Right kidney (tissue), 1 donor: ENCODE results near the gene ZC3H10.

Experiments used
- DNase-seq: peaks from one replicate; pipeline ENCODE4 v3.0.0-alpha.2; 2016

ZC3H10 gene

DNA sequence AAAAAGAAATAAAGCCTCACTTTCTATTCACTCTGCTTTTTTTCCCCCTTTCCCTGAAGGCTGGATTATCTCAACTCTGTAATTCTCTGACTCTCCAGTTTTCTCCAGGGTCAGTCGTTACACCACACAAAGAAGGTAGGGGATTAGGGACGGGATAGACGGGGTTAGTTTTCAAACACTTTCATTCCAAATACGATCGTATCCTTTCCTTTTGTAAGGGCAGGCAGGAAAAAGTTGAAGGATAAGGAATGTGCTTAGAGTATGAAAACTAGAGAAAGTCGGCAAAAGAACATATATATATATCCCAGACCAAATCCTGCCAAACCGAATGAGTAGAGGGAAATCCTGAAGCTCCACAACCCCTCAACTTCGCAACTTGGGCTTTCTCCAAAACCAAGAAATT lies 9.4 kb downstream of the ZC3H10 start:
- no peak for DNase-seq

DNA sequence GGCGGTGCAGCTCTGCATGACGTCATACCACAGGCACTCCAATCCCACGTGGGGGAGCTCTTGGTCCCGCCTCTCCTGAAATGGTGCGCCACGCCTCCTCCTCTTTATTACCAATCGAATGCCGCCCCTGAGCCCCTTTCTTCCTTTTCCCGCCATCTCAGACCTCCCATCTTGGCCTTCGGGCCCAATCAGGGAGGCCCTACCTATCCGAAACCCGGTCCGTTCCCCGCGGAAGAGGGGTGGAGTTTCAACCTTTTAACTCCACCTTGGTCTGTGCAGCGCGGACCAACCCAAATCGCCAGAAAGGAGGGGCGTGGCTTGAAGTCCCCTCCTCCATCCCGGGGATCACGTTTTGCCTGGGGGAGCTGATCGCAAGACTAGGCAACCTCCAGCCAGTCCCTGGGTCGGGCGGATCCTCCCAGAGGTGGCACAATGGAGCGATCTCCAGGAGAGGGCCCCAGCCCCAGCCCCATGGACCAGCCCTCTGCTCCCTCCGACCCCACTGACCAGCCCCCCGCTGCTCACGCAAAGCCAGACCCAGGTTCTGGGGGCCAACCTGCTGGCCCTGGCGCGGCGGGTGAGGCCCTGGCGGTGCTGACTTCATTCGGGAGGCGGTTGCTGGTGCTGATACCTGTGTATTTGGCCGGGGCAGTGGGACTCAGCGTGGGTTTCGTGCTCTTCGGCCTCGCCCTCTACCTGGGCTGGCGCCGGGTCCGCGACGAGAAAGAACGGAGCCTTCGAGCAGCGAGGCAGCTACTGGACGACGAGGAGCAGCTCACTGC lies 10.0 kb downstream of the ZC3H10 start, which contains the start of gene ESYT1:
ESYT1 (plus strand) TSS at position 380 of the 782 bp plus-strand sequence; CDS start at position 433, 53 bp downstream.
- DNase-seq = peak; percentile 87

DNA sequence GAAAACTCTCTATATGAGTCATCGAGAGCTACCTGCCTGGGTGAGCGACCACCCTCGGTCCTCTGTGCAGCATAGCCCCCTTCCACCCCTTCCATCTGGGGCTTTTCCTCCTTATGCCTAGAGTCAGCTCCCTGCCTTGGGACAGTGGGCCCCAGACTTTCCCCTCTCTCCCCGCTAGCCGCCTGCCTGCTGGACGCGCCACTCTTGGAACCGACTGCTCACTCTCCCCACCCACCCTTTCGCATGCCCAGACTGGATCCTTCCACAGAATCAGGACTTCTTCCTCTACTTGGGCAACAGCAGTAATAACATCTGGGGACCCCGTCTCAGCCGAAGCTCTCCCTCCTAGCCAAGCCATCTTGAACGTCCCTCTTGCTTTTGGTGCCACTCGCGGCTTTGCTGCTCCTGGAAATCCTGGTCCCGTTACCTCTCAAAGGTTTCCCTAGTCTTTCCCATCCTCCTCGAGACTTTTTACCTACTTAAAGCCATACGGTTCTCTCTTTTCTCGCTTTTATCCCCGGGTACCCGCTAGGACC lies 10.7 kb downstream of the ZC3H10 start:
- no peak for DNase-seq

DNA sequence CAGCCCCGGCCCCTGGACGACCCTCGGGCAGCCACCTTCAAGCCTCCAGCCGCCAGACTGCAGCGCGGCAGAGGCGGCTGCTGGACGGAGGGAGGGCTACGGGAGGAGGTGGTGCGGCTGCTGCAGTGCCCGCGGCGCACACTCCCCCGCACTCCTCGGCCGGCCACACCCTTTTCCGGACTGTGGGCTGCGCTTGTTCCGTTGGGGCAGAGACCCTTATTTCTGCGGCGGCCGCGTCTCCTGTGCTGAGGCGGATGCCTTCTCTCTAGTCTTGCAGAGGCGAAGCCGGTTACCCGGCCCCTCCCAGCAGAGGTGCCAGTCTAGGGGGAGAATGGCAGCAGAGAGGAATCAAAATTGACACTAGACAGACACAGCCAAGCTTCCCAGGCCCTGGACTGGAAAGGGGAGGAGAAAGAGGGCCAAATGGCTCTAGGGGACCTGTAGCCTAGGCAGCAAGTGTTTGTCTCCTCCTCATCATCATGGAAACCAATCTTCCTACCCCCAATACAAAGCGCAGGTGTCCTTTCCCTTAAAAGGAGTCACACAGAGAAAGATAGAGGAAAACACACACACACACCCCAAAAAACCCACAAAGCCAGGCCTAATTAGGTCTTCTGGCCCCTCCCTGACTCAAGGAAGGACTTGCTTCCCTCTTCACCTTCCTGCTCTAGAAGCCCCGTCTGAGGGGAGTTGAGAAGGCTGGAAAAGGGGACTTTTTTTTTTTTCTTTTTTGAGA lies 11.3 kb downstream of the ZC3H10 start:
- DNase-seq = peak; percentile 80

DNA sequence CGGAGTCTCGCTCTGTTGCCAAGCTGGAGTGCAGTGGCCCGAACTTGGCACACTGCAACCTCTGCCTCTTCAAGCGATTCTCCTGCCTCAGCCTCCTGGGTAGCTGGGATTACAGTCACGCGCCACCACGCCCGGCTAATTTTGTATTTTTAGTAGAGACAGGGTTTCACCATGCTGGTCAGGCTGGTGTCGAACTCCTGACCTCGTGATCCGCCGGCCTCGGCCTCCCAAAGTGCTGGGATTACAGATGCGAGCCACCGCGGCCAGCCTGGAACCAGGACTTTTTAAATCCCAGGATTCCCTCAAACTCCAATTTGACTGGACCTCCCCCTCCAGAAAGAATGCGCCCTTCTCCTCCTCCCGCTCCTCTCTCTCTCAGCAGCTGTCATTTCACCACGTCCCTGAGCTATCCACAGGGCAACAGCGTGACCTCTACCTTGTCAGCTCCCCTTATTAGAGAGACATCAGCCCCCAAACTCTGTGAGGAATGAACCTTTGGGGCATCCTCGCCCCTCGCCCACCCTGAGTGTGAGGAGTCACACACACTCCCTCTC lies 12.0 kb downstream of the ZC3H10 start:
- DNase-seq = no peak

DNA sequence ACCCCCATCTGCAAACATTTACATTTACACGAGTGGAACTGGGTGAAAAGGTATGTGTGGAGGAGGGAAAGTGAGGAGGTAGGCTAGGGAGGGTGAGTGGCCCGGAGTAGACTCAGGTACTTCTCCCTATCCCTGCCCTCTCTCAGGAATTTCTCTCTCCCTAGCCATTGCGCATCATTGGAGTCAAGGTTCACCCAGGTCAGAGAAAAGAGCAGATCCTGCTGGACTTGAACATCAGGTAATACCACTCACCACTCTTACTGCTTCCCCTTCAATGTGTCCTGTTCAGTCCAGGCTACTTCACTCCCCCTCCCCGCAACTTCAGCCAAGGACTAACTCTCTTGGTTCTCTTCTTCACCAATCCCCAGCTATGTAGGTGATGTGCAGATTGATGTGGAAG lies 12.8 kb downstream of the ZC3H10 start:
- DNase-seq = no peak

DNA sequence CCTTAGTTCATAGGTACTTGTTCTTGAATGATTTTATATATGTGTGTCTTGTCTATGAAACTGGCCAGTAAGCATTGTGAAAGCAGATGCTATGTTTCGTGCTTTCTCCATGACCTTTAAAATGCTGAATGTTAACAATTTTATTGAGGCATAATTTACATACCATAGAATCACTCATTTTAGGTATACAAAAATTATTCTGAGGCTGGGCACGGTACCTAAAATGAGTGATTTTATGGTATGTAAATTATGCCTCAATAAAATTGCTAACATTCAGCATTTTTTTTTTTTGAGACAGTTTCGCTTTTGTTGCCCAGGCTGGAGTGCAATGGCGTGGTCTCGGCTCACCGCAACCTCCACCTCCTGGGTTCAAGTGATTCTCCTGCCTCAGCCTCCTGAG lies 16.8 kb downstream of the ZC3H10 start:
- DNase-seq = no peak

DNA sequence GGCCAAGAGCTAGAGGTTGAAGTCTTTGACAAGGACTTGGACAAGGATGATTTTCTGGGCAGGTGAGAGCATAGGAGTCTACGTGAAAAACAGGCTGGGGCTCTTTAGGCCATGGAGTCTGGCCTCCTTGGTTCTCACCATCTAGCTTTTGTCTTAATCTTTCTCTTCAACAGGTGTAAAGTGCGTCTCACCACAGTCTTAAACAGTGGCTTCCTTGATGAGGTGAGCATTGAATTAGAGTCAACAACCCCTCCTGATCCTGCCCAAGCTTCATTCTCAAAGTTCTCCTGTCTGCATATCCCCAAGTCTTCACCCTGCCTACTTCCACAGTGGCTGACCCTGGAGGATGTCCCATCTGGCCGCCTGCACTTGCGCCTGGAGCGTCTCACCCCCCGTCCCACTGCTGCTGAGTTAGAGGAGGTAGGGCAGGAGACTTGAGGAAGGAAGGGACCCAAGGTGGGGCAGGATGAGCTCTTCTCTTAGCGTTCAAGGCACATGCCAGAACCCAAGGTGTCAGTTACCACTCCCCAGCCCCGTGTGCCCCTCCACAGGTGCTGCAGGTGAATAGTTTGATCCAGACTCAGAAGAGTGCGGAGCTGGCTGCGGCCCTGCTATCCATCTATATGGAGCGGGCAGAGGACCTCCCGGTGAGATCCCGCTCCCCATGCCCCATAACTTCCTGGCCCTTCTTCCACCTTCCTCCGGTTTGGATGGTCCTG lies 19.9 kb downstream of the ZC3H10 start:
- no peak for DNase-seq

DNA sequence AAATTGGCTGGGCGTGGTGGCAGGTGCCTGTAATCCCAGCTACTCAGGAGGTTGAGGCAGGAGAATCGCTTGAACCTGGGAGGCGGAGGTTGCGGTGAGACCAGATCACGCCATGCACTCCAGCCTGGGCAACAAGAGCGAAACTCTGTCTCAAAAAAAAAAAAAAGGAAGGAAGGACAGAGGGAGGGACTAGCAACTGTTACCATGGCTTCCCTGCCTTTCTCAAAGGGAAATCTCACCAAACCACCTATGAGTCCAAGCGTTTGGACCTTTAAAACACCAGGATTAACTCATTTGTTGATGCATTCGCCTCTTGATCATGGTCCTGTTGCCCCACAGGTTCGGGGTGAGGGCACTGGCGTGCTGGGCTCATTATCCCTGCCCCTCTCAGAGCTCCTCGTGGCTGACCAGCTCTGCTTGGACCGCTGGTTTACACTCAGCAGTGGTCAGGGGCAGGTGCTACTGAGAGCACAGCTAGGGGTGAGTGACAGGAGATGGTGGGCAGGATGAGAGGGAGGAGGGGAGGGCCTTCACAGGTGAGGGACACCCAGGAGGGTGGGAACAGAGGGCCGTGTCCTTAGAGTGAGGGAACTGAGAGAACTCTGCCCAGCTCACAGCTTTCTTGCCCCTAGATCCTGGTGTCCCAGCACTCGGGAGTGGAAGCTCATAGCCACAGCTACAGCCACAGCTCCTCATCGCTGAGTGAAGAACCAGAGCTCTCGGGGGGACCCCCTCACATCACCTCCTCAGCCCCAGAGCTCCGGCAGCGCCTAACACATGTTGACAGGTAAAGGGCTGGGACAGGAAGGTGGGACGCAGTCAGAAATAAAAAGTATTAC lies 24.1 kb downstream of the ZC3H10 start:
- DNase-seq = no peak

DNA sequence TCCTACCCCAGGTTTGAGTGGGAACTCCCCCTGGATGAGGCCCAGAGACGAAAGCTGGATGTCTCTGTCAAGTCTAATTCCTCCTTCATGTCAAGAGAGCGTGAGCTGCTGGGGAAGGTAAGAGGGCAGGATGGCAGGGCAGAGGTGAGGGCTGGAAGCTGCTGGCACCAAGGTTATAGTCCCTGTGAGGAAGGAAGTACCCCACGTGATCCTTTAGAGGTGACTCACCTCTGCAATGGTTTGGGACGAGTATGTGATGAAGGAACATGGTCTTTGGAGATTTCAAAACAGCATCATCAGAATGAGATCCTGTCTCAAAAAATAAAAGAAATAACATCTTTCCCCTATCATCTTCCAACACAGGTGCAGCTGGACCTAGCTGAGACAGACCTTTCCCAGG lies 25.2 kb downstream of the ZC3H10 start:
- DNase-seq = no peak

DNA sequence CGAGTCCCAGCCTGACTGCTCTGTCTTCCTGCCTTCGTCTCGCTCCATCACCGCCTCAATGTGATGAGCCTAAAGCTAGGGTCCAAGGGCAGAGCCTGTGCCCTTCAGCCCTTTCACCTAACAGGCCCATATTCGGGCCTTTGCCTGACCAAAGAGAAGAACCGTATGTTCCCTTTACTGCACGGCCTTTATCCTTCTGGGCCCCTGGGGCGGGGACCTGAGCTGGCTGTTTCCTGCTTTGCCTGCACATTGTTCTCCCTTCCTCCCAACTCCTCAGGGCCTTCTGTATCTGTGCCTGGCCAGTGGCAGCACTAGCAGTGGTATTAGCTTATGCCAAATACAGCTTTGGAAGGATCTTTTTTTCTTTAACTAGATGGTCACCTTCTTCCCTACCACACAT lies 25.8 kb downstream of the ZC3H10 start:
- DNase-seq = no peak

DNA sequence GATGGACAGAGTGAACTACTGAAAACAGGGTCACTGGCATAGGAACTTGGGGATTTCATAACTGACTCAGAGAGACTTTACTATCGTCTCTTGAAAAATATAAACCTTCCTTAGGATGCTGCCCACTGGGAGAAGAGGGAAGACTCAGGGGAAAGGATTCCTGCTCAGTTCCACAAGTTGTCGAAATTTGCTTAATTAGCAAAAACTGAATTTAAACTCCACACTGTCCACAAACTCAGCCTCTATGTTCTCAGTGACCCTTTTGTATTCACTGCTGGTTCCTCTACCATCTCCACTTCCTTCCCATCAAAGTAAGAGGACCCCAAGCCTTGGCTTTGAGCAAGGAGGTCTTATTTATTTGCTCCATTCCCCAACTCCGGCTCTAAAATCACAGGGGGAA lies 27.2 kb downstream of the ZC3H10 start:
- no peak for DNase-seq

DNA sequence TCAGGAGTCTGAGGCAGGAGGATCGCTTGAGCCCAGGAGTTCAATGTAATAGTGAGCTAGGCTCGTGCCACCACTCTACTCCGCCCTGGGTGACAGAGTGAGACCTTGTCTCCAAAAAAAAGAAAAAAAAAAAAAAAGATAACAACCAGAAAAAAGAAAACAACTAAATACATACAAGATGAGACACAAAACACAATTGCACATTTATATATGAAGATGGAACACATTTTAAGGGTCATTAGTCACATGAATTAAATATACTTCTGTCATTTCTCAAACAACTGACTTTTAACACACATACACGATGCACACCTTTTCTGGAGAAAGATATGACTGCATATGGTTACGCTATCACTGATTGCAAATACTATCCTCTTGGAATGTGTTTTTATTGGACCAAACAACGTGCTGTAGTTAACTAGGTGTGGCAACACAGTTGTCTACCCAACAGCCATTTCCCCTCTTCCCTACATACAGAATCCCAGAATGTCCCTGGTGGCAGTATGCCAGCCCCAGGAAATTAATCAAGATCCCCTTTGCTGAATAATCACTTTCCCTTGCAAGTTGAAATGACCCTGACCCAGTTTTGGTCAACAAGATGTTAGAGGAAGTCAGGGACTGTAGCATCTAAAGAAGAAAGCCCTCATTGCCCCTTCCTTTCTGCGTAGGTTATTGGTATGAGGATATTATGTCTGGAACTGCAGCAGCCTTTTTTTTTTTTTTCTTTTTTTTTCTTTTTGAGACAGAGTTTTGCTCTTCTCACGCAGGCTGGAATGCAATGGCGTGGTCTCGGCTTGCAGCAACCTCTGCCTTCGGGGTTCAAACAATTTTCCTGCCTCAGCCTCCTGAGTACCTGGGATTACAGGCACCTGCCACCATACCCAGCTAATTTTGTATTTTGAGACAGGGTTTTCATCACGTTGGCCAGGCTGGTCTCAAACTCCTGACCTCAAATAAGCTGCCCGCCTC lies 28.7 kb downstream of the ZC3H10 start:
- DNase-seq = no peak

DNA sequence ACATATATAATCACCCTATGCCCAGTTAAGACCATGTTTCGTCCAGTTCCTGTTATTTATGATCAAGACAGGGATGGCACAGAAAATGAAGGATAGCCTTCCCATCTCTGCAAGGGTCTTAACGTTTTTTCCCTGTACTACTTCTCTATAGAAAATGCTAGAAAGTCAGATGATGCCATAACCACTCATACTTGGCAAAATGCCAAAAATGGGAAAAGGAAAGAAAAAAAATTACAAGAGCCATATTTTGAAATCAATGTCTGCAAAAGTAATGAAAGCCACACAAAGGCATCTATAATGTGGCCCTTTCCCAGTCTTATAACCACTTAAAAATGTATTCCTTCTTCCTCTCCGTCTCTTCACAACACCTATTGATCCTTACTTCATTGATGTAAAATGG lies 32.5 kb downstream of the ZC3H10 start:
- no peak for DNase-seq

DNA sequence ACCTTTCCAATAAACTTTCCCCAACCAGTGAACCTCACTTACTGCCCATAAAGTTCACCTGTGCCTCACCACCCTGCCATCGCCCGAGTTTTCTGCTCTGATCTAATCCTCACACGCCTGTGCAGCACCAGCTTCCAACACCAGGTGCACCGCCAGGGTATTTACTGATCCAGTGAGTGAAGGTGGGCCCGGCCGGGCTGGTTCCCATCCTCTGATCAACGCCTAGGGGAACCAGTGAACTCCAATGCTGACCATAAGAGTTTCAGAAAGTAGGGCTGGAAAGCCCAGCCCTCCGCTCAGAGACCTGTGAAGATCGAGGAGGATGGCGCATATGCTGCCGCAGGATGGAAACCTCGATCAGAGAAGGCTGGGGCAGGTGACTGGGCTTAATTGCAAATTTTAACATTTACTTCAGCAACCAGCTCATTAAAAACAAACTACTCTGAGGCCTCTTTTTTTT lies 33.6 kb downstream of the ZC3H10 start:
- no peak for DNase-seq

DNA sequence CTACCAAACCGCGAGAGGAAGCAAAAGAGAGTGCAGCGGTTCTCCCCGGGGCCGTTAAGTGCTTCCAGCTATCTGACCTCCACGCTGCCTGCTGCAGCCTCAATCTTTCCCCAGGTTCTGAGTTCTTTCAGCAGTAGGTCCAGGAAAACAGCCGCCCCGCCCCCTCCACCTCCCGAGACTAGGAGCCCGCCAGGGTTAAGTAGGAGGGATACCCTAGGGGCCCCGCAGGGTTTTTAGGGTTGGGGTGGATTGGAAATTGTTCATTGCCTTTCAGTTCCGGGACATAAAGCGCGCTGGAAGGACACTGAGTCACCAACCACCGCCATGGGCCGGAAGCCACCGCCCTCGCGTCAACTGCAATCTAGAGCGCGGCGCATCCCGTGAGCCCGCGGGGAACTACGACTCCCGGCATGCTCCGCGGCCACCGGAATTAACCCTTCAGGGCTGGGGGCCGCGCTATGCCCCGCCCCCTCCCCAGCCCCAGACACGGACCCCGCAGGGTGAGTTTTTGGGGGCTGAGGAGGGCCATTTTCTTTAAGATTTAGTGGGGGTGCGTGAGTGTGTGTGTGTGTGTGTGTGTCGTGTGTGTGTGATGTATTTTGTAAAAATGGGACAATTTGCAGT lies 34.2 kb downstream of the ZC3H10 start, which contains the start of gene MYL6B:
MYL6B (plus strand) TSS at position 456 of the 624 bp plus-strand sequence. CDS start 1,332 bp downstream, outside the sequence.
- DNase-seq = peak; percentile 92

DNA sequence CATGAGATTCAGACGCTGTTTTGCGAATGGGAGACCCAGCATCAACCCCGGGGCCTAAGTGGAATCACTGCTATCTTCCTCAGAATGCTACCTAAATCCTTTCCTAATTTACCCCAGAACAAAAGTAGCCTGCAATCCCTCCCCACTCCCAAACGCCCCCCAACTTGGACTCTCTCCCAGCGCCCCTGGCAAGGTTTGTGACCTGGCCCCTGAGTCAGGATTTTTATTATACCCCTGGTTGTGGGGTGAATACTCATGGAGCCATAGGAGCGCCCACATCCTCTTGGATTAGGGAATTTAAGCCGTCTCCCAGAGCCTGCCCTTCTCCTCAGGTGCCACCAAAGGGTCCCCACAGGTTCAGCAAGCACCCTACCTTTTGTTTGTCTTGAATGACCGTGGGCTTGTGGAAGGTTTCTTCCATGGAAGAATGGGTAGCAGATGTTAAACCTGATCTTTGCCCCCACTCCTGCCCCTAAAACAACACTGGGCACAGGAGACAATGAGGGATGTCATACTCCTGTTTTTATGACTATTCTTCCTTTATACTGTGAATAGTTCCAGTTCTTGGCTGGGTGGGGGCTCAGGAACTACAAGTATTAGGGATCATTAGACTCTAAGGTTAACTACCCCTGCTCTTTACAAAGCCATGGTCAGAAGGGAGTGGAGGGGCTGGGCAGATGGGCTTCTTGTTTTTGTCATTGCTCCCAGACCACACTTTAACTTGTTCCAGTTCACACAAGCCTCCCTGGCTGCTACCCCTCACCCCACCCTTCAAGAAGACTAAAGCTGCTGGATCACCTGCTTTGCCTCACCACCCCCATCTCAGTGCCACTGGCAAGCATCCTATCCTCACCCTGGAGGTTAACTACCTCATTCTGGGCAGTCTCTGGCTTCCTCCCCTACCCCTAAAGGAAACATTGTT lies 35.0 kb downstream of the ZC3H10 start:
- no peak for DNase-seq

DNA sequence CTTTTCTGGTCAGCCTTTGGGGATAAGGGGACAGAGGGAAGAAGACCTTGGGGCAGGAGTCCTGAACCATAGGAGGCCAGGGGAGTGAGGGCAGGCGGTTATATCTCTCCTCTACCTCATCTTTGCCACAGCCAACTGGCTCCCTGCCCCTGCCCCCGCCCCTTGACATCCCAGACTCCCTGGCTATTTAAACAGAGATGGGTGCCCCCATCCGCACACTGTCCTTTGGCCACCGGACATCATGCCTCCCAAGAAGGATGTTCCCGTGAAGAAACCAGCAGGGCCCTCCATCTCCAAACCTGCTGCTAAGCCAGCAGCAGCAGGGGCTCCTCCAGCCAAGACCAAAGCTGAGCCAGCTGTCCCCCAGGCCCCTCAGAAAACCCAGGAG lies 35.6 kb downstream of the ZC3H10 start:
- DNase-seq = no peak
